GM12864 (cell line): ENCODE measurements around the gene PTPN23.
A peak's percentile ranks its signal among the peaks of the same experiment; 100 is the strongest.

Experiments used
- DNase-seq: peaks from one replicate; pipeline ENCODE4 v3.0.0-alpha.2; 2011; ENCODE audit warnings: low read depth
- H3K4me3 ChIP-seq: 2 replicates; pipeline ENCODE4 v1.5.1; 2011; ENCODE audit warnings: mild to moderate bottlenecking, low read depth, low read length, control low read depth
- TF ChIP-seq, protein P1 (sequence below): IDR thresholded peaks from 2 replicates; pipeline ENCODE4 v1.5.1; 2011; ENCODE audit warnings: low read depth, mild to moderate bottlenecking, moderate library complexity, low read length, control low read depth, inconsistent platforms; ENCODE audit errors: missing control alignments

The PTPN23 gene

DNA sequence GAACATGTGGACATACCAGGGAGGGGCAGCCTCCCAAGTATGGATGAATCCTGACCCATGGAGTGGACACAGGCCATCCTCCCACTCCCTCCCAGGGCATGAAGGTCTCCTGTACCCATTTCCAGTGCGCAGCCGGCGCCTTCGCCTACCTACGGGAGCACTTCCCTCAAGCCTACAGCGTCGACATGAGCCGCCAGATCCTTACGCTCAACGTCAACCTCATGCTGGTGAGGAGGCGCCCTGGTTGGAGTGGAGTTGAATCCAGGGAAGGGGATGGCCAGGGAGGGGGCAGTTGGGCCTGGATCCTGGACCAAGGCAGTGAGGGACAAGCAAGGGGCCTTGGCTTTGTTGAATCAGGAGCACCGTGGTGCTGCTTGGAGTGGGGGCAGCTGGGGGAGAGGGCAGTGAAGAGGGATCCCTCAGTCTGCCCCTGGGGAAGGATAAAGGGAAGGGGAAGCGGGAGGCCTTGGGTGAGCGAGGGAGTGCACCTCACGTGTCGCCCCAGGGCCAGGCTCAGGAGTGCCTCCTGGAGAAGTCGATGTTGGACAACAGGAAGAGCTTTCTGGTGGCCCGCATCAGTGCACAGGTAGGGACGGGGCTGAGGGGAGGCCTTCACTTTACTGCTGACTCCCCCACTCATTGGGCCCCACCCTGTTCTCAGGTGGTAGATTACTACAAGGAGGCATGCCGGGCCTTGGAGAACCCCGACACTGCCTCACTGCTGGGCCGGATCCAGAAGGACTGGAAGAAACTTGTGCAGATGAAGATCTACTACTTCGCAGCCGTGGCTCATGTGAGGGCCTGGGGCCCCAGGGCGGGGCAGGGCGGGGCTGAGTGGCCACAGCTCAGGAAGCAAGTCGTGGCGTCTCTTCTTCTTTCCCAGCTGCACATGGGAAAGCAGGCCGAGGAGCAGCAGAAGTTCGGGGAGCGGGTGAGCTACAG lies 25.3 kb downstream of the PTPN23 start:
- DNase-seq = no peak
- H3K4me3 ChIP-seq = no peak overlapping the region
- TF ChIP-seq, protein P1, sequence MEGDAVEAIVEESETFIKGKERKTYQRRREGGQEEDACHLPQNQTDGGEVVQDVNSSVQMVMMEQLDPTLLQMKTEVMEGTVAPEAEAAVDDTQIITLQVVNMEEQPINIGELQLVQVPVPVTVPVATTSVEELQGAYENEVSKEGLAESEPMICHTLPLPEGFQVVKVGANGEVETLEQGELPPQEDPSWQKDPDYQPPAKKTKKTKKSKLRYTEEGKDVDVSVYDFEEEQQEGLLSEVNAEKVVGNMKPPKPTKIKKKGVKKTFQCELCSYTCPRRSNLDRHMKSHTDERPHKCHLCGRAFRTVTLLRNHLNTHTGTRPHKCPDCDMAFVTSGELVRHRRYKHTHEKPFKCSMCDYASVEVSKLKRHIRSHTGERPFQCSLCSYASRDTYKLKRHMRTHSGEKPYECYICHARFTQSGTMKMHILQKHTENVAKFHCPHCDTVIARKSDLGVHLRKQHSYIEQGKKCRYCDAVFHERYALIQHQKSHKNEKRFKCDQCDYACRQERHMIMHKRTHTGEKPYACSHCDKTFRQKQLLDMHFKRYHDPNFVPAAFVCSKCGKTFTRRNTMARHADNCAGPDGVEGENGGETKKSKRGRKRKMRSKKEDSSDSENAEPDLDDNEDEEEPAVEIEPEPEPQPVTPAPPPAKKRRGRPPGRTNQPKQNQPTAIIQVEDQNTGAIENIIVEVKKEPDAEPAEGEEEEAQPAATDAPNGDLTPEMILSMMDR = no peak

DNA sequence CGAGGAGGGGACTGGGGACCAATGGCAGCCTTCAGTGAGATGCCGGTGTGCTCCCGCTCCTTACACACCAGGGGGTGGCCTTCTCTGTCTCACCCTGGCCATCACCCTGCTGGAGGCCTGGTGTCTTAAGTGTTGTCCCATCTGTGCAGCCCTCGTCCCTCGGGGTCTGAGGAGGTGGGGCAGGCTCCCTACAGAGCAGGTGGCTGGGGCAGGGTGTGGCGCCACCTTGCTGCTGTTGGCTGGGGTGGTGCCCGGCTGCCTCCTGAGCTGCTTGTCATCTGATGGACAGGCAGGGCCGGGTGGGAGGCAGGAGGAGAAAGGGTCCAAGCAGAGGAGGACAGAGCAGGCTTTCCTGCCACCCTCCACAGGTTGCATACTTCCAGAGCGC lies 25.9 kb downstream of the PTPN23 start:
- DNase-seq = no peak
- H3K4me3 ChIP-seq = no peak overlapping the region
- TF ChIP-seq, protein P1 = peak; percentile 2

- no peak for DNase-seq
- TF ChIP-seq, protein P1 = no peak
- no peak overlapping the region for H3K4me3 ChIP-seq
Measured at GRCh38 chr3:47407237-47407636, 26.4 kb downstream of the PTPN23 start.

GRCh38 chr3:47407896-47408838 lies 27.3 kb downstream of the PTPN23 start:
- no peak for DNase-seq
- TF ChIP-seq, protein P1 = no peak
- H3K4me3 ChIP-seq = no peak overlapping the region

GRCh38 chr3:47408839-47409229 lies 28.0 kb downstream of the PTPN23 start:
- DNase-seq = no peak
- TF ChIP-seq, protein P1 = no peak
- no peak overlapping the region for H3K4me3 ChIP-seq

GRCh38 chr3:47409284-47409683 lies 28.5 kb downstream of the PTPN23 start:
- no peak overlapping the region for H3K4me3 ChIP-seq
- TF ChIP-seq, protein P1 = no peak
- no peak for DNase-seq
